H9 (cell line): ENCODE data around the gene CCSER2. TPM values are rescaled to one million over a fixed set of nuclear protein-coding genes. Genes with fewer than 3 reads are reported as not detected.

Experiments
- DNase-seq: peaks from one replicate; pipeline ENCODE4 v3.0.0-alpha.2; 2017
- H2AFZ ChIP-seq: one replicate; pipeline ENCODE4 v1.6.1; 2013; ENCODE audit warnings: mild to moderate bottlenecking, low read length, control low read depth, moderate library complexity
- H2AK5ac ChIP-seq: 2 replicates; pipeline ENCODE4 v1.6.1; 2013; ENCODE audit warnings: low read length, control low read depth, mixed read lengths; ENCODE audit not compliant: insufficient read length
- H2BK120ac ChIP-seq: one replicate; pipeline ENCODE4 v1.6.1; 2013; ENCODE audit warnings: low read depth, mild to moderate bottlenecking, low read length, control low read depth, inconsistent platforms; ENCODE audit not compliant: poor library complexity, severe bottlenecking
- H2BK12ac ChIP-seq: 2 replicates; pipeline ENCODE4 v1.6.1; 2013; ENCODE audit warnings: low read length, control low read depth, mixed read lengths, low read depth; ENCODE audit not compliant: insufficient read length
- H2BK15ac ChIP-seq: 2 replicates; pipeline ENCODE4 v1.6.1; 2013; ENCODE audit warnings: low read depth, low read length, control low read depth
- H2BK20ac ChIP-seq: one replicate; pipeline ENCODE4 v1.6.1; 2013; ENCODE audit warnings: low read depth, mild to moderate bottlenecking, low read length, control low read depth, inconsistent platforms; ENCODE audit not compliant: poor library complexity, severe bottlenecking
- H2BK5ac ChIP-seq: 2 replicates; pipeline ENCODE4 v1.6.1; 2013; ENCODE audit warnings: low read length, control low read depth, mixed read lengths; ENCODE audit not compliant: insufficient read length
- H3K14ac ChIP-seq: 2 replicates; pipeline ENCODE4 v1.6.1; 2013; ENCODE audit warnings: low read length, control low read depth; ENCODE audit not compliant: insufficient read depth
- H3K18ac ChIP-seq: 2 replicates; pipeline ENCODE4 v1.6.1; 2013; ENCODE audit warnings: low read depth, mild to moderate bottlenecking, mixed read lengths, low read length, control low read depth; ENCODE audit not compliant: insufficient read length
- H3K23ac ChIP-seq: 2 replicates; pipeline ENCODE4 v1.6.1; 2013; ENCODE audit warnings: low read length, control low read depth, mixed read lengths, low read depth; ENCODE audit not compliant: insufficient read length
- H3K23me2 ChIP-seq: 2 replicates; pipeline ENCODE4 v1.6.1; 2013; ENCODE audit warnings: low read depth, mild to moderate bottlenecking, mixed read lengths, low read length, control low read depth; ENCODE audit not compliant: insufficient read length, poor library complexity, severe bottlenecking
- H3K27ac ChIP-seq: 2 replicates; pipeline ENCODE4 v1.5.1; 2013; ENCODE audit warnings: low read length, control low read depth, mixed read lengths, low read depth; ENCODE audit not compliant: insufficient read length
- H3K27me3 ChIP-seq: 2 replicates; pipeline ENCODE4 v1.6.1; 2013; ENCODE audit warnings: low read length, control low read depth, inconsistent platforms; ENCODE audit not compliant: insufficient read depth
- H3K4ac ChIP-seq: 2 replicates; pipeline ENCODE4 v1.6.1; 2013; ENCODE audit warnings: low read depth, mild to moderate bottlenecking, control low read depth, inconsistent platforms, low read length, moderate library complexity
- H3K4me1 ChIP-seq: 2 replicates; pipeline ENCODE4 v1.6.1; 2013; ENCODE audit warnings: low read length, control low read depth, inconsistent platforms; ENCODE audit not compliant: insufficient read depth
- H3K4me2 ChIP-seq: 2 replicates; pipeline ENCODE4 v1.6.1; 2013; ENCODE audit warnings: low read length, control low read depth, mixed read lengths; ENCODE audit not compliant: insufficient read length, insufficient read depth
- H3K56ac ChIP-seq: 2 replicates; pipeline ENCODE4 v1.6.1; 2013; ENCODE audit warnings: low read depth, mild to moderate bottlenecking, mixed read lengths, low read length, control low read depth; ENCODE audit not compliant: insufficient read length
- H3K79me1 ChIP-seq: 2 replicates; pipeline ENCODE4 v1.6.1; 2013; ENCODE audit warnings: low read depth, mild to moderate bottlenecking, moderate library complexity, low read length, control low read depth, inconsistent platforms; ENCODE audit not compliant: insufficient read depth, poor library complexity, severe bottlenecking
- H3K79me2 ChIP-seq: 2 replicates; pipeline ENCODE4 v1.6.1; 2013; ENCODE audit warnings: low read length, control low read depth, inconsistent platforms; ENCODE audit not compliant: insufficient read depth
- H3K9ac ChIP-seq: 2 replicates; pipeline ENCODE4 v1.6.1; 2013; ENCODE audit warnings: low read length, control low read depth, mixed read lengths; ENCODE audit not compliant: insufficient read length; ENCODE audit errors: extremely low read depth
- H3K9me3 ChIP-seq: one replicate; pipeline ENCODE4 v1.6.1; 2013; ENCODE audit warnings: low read depth, low read length, inconsistent platforms; ENCODE audit not compliant: control insufficient read depth
- H3T11ph ChIP-seq: one replicate; pipeline ENCODE4 v1.6.1; 2013; ENCODE audit warnings: mild to moderate bottlenecking, low read length, control low read depth, inconsistent platforms
- H4K20me1 ChIP-seq: one replicate; pipeline ENCODE4 v1.6.1; 2013; ENCODE audit not compliant: control insufficient read depth, insufficient read length, insufficient read depth
- H4K5ac ChIP-seq: 2 replicates; pipeline ENCODE4 v1.6.1; 2013; ENCODE audit warnings: low read depth, mild to moderate bottlenecking, mixed read lengths, low read length, control low read depth; ENCODE audit not compliant: insufficient read length
- H4K8ac ChIP-seq: replicated peaks from 2 replicates; pipeline ENCODE4 v1.6.1; 2013; ENCODE audit warnings: low read length, control low read depth, mixed read lengths, low read depth; ENCODE audit not compliant: insufficient read length
- H4K91ac ChIP-seq: 2 replicates; pipeline ENCODE4 v1.6.1; 2013; ENCODE audit warnings: low read depth, mild to moderate bottlenecking, moderate library complexity, mixed read lengths, low read length, control low read depth; ENCODE audit not compliant: insufficient read length
- H3K27ac Mint-ChIP-seq, 3 experiments: 2 replicates in 2 of 3; 3 replicates in 1 of 3; pipeline ENCODE4 v1.8.0; 2020 to 2021; ENCODE audit warnings: mixed read lengths in 3 of 3, mild to moderate bottlenecking in 1 of 3, moderate library complexity in 1 of 3
- H3K27me3 Mint-ChIP-seq: 2 replicates; pipeline ENCODE4 v1.8.0; 2021; ENCODE audit warnings: low read depth, mild to moderate bottlenecking, moderate library complexity, mixed read lengths
- H3K36me3 Mint-ChIP-seq, 3 experiments: 2 replicates in 2 of 3; 3 replicates in 1 of 3; pipeline ENCODE4 v1.8.0; 2020 to 2021; ENCODE audit warnings: low read depth in 3 of 3, mixed read lengths in 3 of 3; ENCODE audit not compliant: insufficient read depth in 1 of 3
- H3K4me1 Mint-ChIP-seq, 2 experiments: 2 replicates each; pipeline ENCODE4 v1.8.0; 2020; ENCODE audit warnings: mixed read lengths in 2 of 2
- H3K4me3 Mint-ChIP-seq, 2 experiments: 2 replicates in 1 of 2; 3 replicates in 1 of 2; pipeline ENCODE4 v1.8.0; 2020 to 2021; ENCODE audit warnings: mild to moderate bottlenecking in 2 of 2, mixed read lengths in 2 of 2, moderate library complexity in 1 of 2
- H3K9me3 Mint-ChIP-seq, 2 experiments: 2 replicates in 1 of 2; 3 replicates in 1 of 2; pipeline ENCODE4 v1.8.0; 2020; ENCODE audit warnings: mild to moderate bottlenecking in 2 of 2, mixed read lengths in 2 of 2, moderate library complexity in 1 of 2
- WGBS: extraction: QIAGEN DNeasy Blood & Tissue Kit; methylation state at CpG from one replicate; pipeline ENCODE4 v1.1.7; 2013; ENCODE audit warnings: missing lambda C conversion rate, low lambda C conversion rate, mixed read lengths; ENCODE audit not compliant: insufficient read length; ENCODE audit errors: extremely low coverage; 5-methylcytosine and 5-hydroxymethylcytosine counted together
- total RNA-seq: library from RNA; stranded (reverse); gene quantifications from 2 replicates; pipeline ENCODE4 v1.2.1, GENCODE V29; 2021
- TF ChIP-seq, protein P1 (sequence below): fragments of 200-600 bp; sonication (generic); conservative IDR thresholded peaks from 3 replicates; pipeline ENCODE4 v1.8.0; 2021; ENCODE audit warnings: antibody characterized with exemption, mild to moderate bottlenecking

CCSER2 gene
- total RNA-seq, 1 experiment from 2014 or later = 22.2 TPM

DNA sequence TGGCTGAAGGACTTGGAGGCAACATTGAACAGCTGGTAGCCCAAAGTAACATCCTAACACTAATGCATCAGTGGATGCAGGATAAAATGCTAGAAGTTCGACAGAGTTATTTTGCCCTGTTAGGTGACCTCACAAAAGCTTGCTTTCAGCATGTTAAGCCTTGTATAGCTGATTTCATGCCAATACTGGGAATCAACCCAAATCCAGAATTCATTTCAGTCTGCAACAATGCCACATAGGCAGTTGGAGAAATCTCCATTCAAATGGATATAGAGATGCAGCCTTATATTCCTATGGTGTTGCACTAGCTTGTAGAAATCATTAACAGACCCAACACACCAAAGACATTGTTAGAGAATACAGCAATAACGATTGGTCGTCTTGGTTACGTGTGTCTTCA is 62.9 kb downstream of the CCSER2 start:
- Mint-ChIP-seq H3K4me3 (no peak overlapping the region), H3K36me3 (peaks cover 22 to 47% (median 30%) of the 10 kb centered on the region in 3 experiments), H3K27me3 (no peaks in the 10 kb centered on the region), H3K9me3 (peaks cover 23 to 27% of the 10 kb centered on the region in 2 experiments), H3K27ac (no peak overlapping the region), H3K4me1 (peaks cover 6 to 9% of the 10 kb centered on the region in 2 experiments)
- Histone ChIP-seq H2BK20ac (no peak overlapping the region), H4K91ac (no peak overlapping the region), H3K23me2 (no peaks in the 10 kb centered on the region), H4K5ac (no peak overlapping the region), H3K23ac (no peak overlapping the region), H3K27me3 (no peaks in the 10 kb centered on the region), H3K79me2 (no peaks in the 10 kb centered on the region), H3K4ac (no peak overlapping the region), H3K18ac (no peak overlapping the region), H2AK5ac (no peak overlapping the region), H3K4me1 (no peaks in the 10 kb centered on the region), H2BK12ac (no peak overlapping the region), H2BK15ac (no peak overlapping the region), H4K20me1 (no peaks in the 10 kb centered on the region), H3K9me3 (no peaks in the 10 kb centered on the region), H4K8ac (no peak overlapping the region), H3K9ac (no peak overlapping the region), H3K14ac (no peak overlapping the region), H3K79me1 (no peaks in the 10 kb centered on the region), H2AFZ (no peak overlapping the region), H3K56ac (no peak overlapping the region), H2BK120ac (no peak overlapping the region), H3K4me2 (no peak overlapping the region), H3K27ac (no peak overlapping the region), H3T11ph (no peak overlapping the region), H2BK5ac (no peak overlapping the region)
- WGBS = no CpG with 5 or more reads among the region's 4 CpGs
- DNase-seq = no peak
- TF ChIP-seq, protein P1, sequence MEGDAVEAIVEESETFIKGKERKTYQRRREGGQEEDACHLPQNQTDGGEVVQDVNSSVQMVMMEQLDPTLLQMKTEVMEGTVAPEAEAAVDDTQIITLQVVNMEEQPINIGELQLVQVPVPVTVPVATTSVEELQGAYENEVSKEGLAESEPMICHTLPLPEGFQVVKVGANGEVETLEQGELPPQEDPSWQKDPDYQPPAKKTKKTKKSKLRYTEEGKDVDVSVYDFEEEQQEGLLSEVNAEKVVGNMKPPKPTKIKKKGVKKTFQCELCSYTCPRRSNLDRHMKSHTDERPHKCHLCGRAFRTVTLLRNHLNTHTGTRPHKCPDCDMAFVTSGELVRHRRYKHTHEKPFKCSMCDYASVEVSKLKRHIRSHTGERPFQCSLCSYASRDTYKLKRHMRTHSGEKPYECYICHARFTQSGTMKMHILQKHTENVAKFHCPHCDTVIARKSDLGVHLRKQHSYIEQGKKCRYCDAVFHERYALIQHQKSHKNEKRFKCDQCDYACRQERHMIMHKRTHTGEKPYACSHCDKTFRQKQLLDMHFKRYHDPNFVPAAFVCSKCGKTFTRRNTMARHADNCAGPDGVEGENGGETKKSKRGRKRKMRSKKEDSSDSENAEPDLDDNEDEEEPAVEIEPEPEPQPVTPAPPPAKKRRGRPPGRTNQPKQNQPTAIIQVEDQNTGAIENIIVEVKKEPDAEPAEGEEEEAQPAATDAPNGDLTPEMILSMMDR = no peak
